ENCODE results near the gene SPDYE4.

DNA sequence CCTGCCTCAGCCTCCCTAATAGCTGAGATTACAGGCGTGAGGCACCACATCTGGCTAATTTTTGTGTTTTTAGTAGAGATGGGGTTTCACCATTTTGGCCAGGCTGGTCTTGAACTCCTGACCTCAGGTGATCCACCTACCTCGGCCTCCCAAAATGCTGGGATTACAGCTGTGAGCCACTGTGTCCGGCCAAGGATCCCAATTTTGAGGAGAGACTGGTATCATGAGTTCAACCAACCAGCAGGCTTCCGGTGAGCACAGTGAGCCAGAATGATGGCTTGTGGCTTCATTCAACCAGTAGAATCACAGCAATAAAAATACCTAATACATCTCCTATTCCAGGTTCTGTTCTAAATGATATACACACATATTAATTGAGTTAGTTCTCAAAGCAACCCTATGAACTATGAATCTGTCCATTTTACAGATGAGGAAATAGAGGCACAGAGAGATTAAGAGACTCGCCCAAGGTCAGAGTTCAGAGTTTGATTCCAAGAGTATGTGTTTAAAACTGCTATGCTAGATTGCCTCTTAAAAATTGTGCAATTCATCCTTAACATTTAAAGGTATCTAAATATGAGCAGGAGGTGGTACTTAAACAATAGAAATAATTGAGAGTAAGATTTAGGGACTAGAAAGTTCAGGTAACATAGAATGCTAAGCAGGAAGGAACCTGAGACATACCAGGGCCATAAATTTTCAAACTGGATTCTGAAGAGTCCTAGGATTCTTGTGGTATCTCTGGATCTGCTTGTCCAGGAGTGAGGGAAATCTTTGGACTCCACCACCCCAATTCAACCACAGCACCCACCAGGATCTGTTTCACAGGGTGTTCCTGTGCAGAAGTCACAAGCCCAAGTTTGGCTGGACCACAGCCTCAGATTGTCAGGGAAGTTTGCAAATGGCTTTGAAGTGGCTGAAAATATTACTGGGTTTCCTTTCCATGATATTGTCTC, 38.8 kb downstream of the SPDYE4 start:
- TF ChIP-seq CTCF (conservative IDR thresholded peaks at IDR 0.05 in 1 of 2, IDR thresholded peaks at IDR 0.05 in 1 of 2; ENCODE audit: extremely low read depth in 1 of 2, insufficient read depth in 1 of 2, low read depth in 1 of 2, low read length in 2 of 2) (no peak), EZH2 (IDR thresholded peaks at IDR 0.05; ENCODE audit: borderline replicate concordance, low read length) (no peak)

All from mammary epithelial cell (primary cell).